Activated CD4-positive, alpha-beta T cell treated with anti-CD3 and anti-CD28 coated beads for 36 hours (primary cell): Measurements from ENCODE around the gene CCNO. TPM values are rescaled to one million over a fixed set of nuclear protein-coding genes. Genes with fewer than 3 reads are reported as not detected.

Experiments
- ATAC-seq: fragments of 200-7000 bp; cut with Tn5 transposase; one replicate; pipeline ENCODE4 v1.10.0; 2021; ENCODE audit warnings: mild to moderate bottlenecking, moderate library complexity
- CTCF ChIA-PET: fragments of 350-600 bp; sonication (Branson Sonifier 250); formaldehyde crosslinking; loops from one replicate; lab custom pipeline; 2021; ENCODE audit warnings: antibody characterized with exemption; lab: Charles Lee
- POLR2A ChIA-PET: fragments of 350-600 bp; sonication (Branson Sonifier 250); formaldehyde crosslinking; loops from one replicate; lab custom pipeline; 2021; ENCODE audit warnings: antibody characterized with exemption, inconsistent platforms; lab: Charles Lee
- DNase-seq: peaks from one replicate; pipeline ENCODE4 v3.0.0-alpha.2; 2020
- H3K27ac Mint-ChIP-seq: one replicate; pipeline ENCODE4 v1.8.0; 2021; ENCODE audit warnings: mixed read lengths
- H3K27me3 Mint-ChIP-seq: one replicate; pipeline ENCODE4 v1.8.0; 2021; ENCODE audit warnings: mixed read lengths
- H3K36me3 Mint-ChIP-seq: one replicate; pipeline ENCODE4 v1.8.0; 2021; ENCODE audit warnings: low read depth, mixed read lengths
- H3K4me1 Mint-ChIP-seq: one replicate; pipeline ENCODE4 v1.8.0; 2021; ENCODE audit warnings: mixed read lengths
- H3K4me3 Mint-ChIP-seq: one replicate; pipeline ENCODE4 v1.8.0; 2021; ENCODE audit warnings: mild to moderate bottlenecking, moderate library complexity, mixed read lengths
- H3K9me3 Mint-ChIP-seq: one replicate; pipeline ENCODE4 v1.8.0; 2021; ENCODE audit warnings: low read depth, mixed read lengths
- intact Hi-C, 2 experiments: fragments of 100-400 bp; cut with DNase I in 1 of 2; cut with micrococcal nuclease in 1 of 2; formaldehyde crosslinking; loops; one replicate each; pipeline versions ENCODE4 v1.14.2 to v1.15.1; 2022 to 2024; cut with DNase I, micrococcal nuclease
- total RNA-seq, 2 experiments: library from RNA; stranded (reverse); gene quantifications; one replicate each; pipeline ENCODE4 v1.2.3, GENCODE V29; 2021

The CCNO gene
- total RNA-seq, 2 experiments from 2014 or later, result not detected

- H3K9me3 Mint-ChIP-seq, result no peaks in the 10 kb centered on the region
- DNase-seq, result peak; percentile 49
- intact Hi-C loops, result loop anchor here in 1 of 2 experiments (1.0 kb wide), 1 partner anchor 9 kb away; no protein-coding TSS in a partner anchor
- no peak overlapping the region for H3K27ac Mint-ChIP-seq
- peaks cover 72% of the 10 kb centered on the region for H3K27me3 Mint-ChIP-seq
- ATAC-seq, result no peak
- ChIA-PET CTCF (interaction anchor here (0.9 to 2.1 kb wide), 4 partner anchors 8 to 46 kb away, joined by 4 to 7 read pairs (median 4); partner anchors contain the start of gene CCNO), POLR2A (no interaction called here)
- H3K4me3 Mint-ChIP-seq, result peak overlapping the region; percentile 30
- H3K36me3 Mint-ChIP-seq, result no peaks in the 10 kb centered on the region
- H3K4me1 Mint-ChIP-seq, result peaks cover 35% of the 10 kb centered on the region
These were observed 10.2 kb downstream of the CCNO start for GRCh38 chr5:55222985-55223811.

GRCh38 chr5:55222092-55222984 is 11.1 kb downstream of the CCNO start:
- DNase-seq, result peak; percentile 9
- POLR2A ChIA-PET, result interaction anchor here (0.5 to 0.7 kb wide), 2 partner anchors 900 to 908 kb away, joined by 5 to 6 read pairs; no protein-coding TSS in a partner anchor
- intact Hi-C loops, result no loop called here
- Mint-ChIP-seq H3K9me3 (no peaks in the 10 kb centered on the region), H3K27ac (no peak overlapping the region), H3K36me3 (no peaks in the 10 kb centered on the region), H3K4me1 (peaks cover 28% of the 10 kb centered on the region), H3K27me3 (peaks cover 65% of the 10 kb centered on the region), H3K4me3 (peak overlapping the region; percentile 30)
- CTCF ChIA-PET, result interaction anchor here (1.5 kb wide), 1 partner anchor 9 kb away, joined by 6 read pairs; no protein-coding TSS in a partner anchor
- ATAC-seq, result no peak

- ATAC-seq, result peak; percentile 31
- H3K4me1 Mint-ChIP-seq, result peaks cover 24% of the 10 kb centered on the region
- no peaks in the 10 kb centered on the region for H3K36me3 Mint-ChIP-seq
- no peak overlapping the region for H3K27ac Mint-ChIP-seq
- no peaks in the 10 kb centered on the region for H3K9me3 Mint-ChIP-seq
- ChIA-PET CTCF (interaction anchor here (0.6 to 1.7 kb wide), 4 partner anchors 9 to 962 kb away, joined by 3 to 6 read pairs (median 4); no protein-coding TSS in a partner anchor), POLR2A (no interaction called here)
- H3K4me3 Mint-ChIP-seq, result peak overlapping the region; percentile 59
- DNase-seq, result peak; percentile 36
- peaks cover 57% of the 10 kb centered on the region for H3K27me3 Mint-ChIP-seq
- intact Hi-C loops, result no loop called here
These were observed 12.8 kb downstream of the CCNO start for GRCh38 chr5:55220433-55221185.

GRCh38 chr5:55219770-55220169 is 13.6 kb downstream of the CCNO start:
- ChIA-PET CTCF (interaction anchor here (0.9 to 1.7 kb wide), 2 partner anchors 10 to 15 kb away, joined by 3 to 4 read pairs; no protein-coding TSS in a partner anchor), POLR2A (no interaction called here)
- peak overlapping the region; percentile 59 for H3K4me3 Mint-ChIP-seq
- ATAC-seq, result no peak
- intact Hi-C loops, result no loop called here
- peaks cover 50% of the 10 kb centered on the region for H3K27me3 Mint-ChIP-seq
- DNase-seq, result no peak
- H3K4me1 Mint-ChIP-seq, result peaks cover 24% of the 10 kb centered on the region
- H3K9me3 Mint-ChIP-seq, result no peaks in the 10 kb centered on the region
- no peaks in the 10 kb centered on the region for H3K36me3 Mint-ChIP-seq
- no peak overlapping the region for H3K27ac Mint-ChIP-seq

- intact Hi-C loops, result no loop called here
- Mint-ChIP-seq H3K36me3 (no peaks in the 10 kb centered on the region), H3K9me3 (no peaks in the 10 kb centered on the region), H3K4me3 (no peak overlapping the region), H3K4me1 (peaks cover 24% of the 10 kb centered on the region), H3K27ac (no peak overlapping the region), H3K27me3 (peaks cover 45% of the 10 kb centered on the region)
- ATAC-seq, result no peak
- POLR2A ChIA-PET, result interaction anchor here (0.7 kb wide), 1 partner anchor 12 kb away, joined by 7 read pairs; no protein-coding TSS in a partner anchor
- CTCF ChIA-PET, result interaction anchor here (1.4 kb wide), 1 partner anchor 47 kb away, joined by 3 read pairs; no protein-coding TSS in a partner anchor
- DNase-seq, result no peak
These were observed 14.4 kb downstream of the CCNO start for GRCh38 chr5:55218967-55219366.

GRCh38 chr5:55211184-55211874 is 22.1 kb downstream of the CCNO start:
- ATAC-seq (no peak), DNase-seq (no peak)
- H3K4me1 Mint-ChIP-seq, result no peaks in the 10 kb centered on the region
- H3K27ac Mint-ChIP-seq, result no peak overlapping the region
- ChIA-PET CTCF (interaction anchor here (1.1 to 1.4 kb wide), 3 partner anchors 21 to 52 kb away, joined by 3 to 4 read pairs (median 3); no protein-coding TSS in a partner anchor), POLR2A (no interaction called here)
- peaks cover 12% of the 10 kb centered on the region for H3K27me3 Mint-ChIP-seq
- intact Hi-C loops, result no loop called here
- H3K36me3 Mint-ChIP-seq, result no peaks in the 10 kb centered on the region
- no peaks in the 10 kb centered on the region for H3K9me3 Mint-ChIP-seq
- H3K4me3 Mint-ChIP-seq, result no peak overlapping the region

- ATAC-seq (no peak), DNase-seq (no peak)
- Mint-ChIP-seq H3K4me1 (no peaks in the 10 kb centered on the region), H3K27me3 (peaks cover 27% of the 10 kb centered on the region), H3K27ac (no peak overlapping the region), H3K4me3 (no peak overlapping the region), H3K36me3 (no peaks in the 10 kb centered on the region), H3K9me3 (no peaks in the 10 kb centered on the region)
- intact Hi-C loops, result no loop called here
- POLR2A ChIA-PET, result no interaction called here
- CTCF ChIA-PET, result no interaction called here
These were observed 28.4 kb downstream of the CCNO start for GRCh38 chr5:55205001-55205400.

- intact Hi-C loops, result loop anchor here in 1 of 2 experiments (10.0 kb wide), 1 partner anchor 484 kb away; no protein-coding TSS in a partner anchor
- ChIA-PET POLR2A (no interaction called here), CTCF (interaction anchor here (0.6 to 1.0 kb wide), 3 partner anchors 8 to 43 kb away, joined by 3 read pairs; no protein-coding TSS in a partner anchor)
- H3K9me3 Mint-ChIP-seq, result no peaks in the 10 kb centered on the region
- ATAC-seq, result no peak
- peaks cover 45% of the 10 kb centered on the region for H3K27me3 Mint-ChIP-seq
- no peaks in the 10 kb centered on the region for H3K36me3 Mint-ChIP-seq
- no peak overlapping the region for H3K4me3 Mint-ChIP-seq
- H3K27ac Mint-ChIP-seq, result no peak overlapping the region
- no peak for DNase-seq
- H3K4me1 Mint-ChIP-seq, result no peaks in the 10 kb centered on the region
These were observed 42.2 kb downstream of the CCNO start for GRCh38 chr5:55191165-55191564.

GRCh38 chr5:55188656-55189540 is 44.5 kb downstream of the CCNO start:
- no peaks in the 10 kb centered on the region for H3K9me3 Mint-ChIP-seq
- no peak overlapping the region for H3K4me3 Mint-ChIP-seq
- ChIA-PET CTCF (interaction anchor here (0.9 to 1.6 kb wide), 4 partner anchors 9 to 15 kb away, joined by 3 to 4 read pairs (median 3); no protein-coding TSS in a partner anchor), POLR2A (no interaction called here)
- H3K36me3 Mint-ChIP-seq, result no peaks in the 10 kb centered on the region
- intact Hi-C loops, result loop anchor here in 1 of 2 experiments (5.0 kb wide), 1 partner anchor 503 kb away; no protein-coding TSS in a partner anchor
- H3K27me3 Mint-ChIP-seq, result peaks cover 51% of the 10 kb centered on the region
- ATAC-seq (no peak), DNase-seq (no peak)
- no peaks in the 10 kb centered on the region for H3K4me1 Mint-ChIP-seq
- H3K27ac Mint-ChIP-seq, result no peak overlapping the region
